ENCODE measurements around the gene ZNF341.

Gene ZNF341

GRCh38 chr20:33827634-33828325 lies 96.0 kb downstream of the ZNF341 start:
- DNase-seq: no peak

DNA sequence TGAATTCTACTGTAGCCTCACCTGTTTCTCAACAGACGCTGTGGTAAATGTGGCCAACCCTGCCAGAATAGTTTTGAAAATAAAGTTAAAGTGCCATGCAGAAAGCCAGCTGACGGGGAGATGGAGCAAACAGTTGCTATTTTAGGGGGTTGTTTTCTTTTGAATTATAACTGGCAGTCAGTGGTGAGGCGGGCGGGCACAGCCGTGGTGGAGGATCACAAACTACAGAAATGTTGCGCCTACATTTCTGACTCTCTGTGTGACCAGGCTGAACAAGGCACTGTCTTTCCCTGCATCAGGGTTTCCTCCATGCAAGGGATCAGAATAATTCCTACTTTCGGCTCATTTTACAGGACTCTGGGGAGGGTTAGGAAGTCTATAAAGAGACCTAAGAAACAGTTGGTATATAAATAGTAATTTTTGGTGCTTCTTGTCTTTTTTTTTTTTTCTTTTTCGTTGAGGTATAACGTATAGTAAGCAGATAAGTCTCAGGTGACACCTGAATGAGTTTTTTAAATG lies 96.6 kb downstream of the ZNF341 start:
- no peak for DNase-seq

DNA sequence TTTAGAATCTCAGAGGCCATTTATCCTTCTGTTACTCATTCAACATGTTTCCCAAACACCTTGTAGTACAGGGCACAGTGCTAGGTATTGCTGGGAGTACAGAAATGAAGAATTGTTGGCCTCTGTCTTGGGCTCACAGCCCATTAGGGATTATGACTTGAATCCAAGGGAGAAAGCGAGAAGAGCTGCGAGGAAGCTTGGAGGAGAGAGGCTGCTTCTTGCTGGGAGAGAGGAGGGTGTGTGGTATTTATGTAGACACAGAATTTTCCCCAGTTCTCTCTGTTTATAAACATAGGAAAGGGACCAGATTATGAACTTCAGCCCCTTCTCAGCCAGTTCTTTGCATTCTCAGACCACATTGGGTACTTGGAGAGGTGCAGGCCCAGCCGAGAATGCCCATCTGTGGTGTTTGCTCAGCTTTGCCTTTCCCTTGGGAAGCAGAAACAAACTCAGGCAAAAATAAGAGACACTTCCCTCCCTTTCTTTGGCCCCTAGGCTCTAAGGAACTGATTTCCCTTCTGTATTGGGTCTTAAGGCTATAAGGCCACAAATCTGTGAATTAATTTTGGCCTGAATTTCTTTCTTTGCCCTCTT lies 97.3 kb downstream of the ZNF341 start:
- no peak for DNase-seq

DNA sequence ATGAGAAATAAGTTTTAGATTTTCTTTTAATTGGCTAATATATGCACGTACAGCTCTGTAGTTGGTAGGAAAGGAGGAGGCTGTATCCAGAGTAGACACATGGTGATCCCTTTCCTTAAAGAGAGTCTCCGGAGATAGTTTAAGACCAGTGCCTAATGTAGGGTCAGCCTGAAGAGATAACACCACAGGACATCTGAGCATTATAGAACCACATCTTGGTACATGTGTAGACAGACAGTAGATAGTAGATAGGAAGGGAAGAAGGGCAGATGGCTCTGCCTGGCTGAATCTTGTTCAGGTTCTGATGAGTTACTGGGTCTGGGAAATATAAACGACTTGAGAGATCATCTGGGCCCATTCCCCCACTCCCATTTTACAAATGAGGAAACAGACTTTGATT lies 97.8 kb downstream of the ZNF341 start:
- DNase-seq: no peak

DNA sequence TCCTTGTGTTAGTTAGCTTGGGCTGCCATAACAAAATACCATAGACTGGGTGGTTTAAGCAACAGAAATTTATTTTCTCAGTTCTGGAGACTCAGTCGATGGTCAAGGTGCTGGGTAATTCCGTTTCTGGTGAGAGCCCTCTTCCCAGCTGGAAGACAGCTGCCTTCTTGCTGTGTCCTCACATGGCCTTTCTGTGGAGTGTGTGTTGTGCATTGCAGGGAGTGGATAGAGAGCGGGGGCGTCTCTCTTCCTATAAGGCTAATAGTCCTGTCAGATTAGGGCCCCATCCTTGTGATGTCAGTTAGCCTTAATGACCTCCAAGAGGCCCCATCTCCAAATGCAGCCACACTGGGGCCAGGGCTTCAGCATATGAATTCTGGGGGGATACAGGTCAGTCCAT lies 98.6 kb downstream of the ZNF341 start:
- no peak for DNase-seq

GRCh38 chr20:33832103-33832804 lies 100.5 kb downstream of the ZNF341 start:
- DNase-seq: no peak

- DNase-seq: no peak
These were observed 101.5 kb downstream of the ZNF341 start for GRCh38 chr20:33833333-33833732.

DNA sequence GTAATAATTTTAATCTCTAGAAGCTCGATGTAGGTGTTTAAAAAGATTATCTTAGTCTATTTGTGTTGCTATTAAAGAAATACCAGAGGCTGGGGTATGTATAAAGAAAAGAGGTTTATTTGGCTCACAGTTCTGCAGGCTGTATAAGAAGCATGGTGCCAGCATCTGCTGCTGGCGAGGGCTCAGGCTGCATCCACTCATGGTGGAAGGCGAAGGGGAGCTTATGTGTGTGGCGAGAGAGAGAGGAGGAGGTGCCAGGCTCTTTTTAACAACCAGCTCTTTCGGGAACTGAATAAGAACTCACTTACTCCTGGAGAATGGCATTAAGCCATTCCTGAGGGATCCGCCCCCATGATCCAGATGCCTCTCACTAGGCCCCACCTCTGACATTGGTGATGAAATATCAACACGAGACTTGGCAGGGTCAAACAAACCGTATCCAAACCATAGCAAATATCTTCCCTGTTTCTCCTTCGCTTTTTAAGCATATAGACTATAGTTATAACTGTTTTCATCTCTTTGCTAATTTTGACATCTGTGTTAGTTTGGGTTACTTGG lies 103.9 kb downstream of the ZNF341 start:
- DNase-seq: no peak

GRCh38 chr20:33836277-33836676 lies 104.5 kb downstream of the ZNF341 start:
- no peak for DNase-seq

- no peak for DNase-seq
These were observed 105.5 kb downstream of the ZNF341 start for GRCh38 chr20:33837096-33837830.

DNA sequence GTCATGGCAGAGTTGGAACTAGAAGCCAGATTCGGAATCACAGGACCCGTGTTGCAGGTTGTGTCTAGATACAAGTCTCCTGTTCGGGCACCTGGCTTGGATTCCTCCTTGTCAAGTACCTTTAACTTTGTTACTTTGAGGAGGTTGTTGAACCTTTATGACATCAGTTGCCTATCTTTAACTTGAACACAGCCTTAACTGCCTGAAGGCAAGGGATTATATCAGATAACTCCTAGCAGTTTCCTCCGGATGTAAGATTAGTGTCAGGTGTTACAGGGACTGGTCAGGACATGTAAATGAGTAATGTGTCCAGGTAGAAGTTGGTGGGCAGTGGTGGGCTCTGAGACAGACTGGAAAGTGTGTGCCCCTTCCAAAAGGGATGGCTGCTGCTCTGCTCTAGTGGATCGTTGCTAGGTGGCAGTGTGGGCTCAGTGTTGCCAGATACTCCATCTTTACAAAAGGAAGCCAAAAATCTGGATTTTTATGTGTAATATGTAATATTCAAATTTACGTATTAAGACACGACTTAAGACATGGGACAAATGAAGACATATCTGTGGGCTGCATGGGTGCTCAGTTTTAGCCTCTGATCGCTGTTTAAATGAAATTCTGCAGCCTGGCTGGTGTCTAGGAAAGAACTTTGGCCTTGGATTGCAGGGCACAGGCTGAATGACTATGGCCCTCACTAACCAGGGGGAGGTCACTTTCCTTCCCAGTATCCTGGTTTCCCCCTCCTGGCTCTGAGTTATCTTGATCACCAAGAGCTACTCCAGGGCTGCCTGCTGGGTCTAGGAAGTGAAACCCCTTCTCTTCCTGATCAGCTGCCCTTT lies 106.5 kb downstream of the ZNF341 start:
- DNase-seq: no peak

GRCh38 chr20:33839591-33839990 lies 107.8 kb downstream of the ZNF341 start:
- DNase-seq: no peak

- no peak for DNase-seq
These were observed 108.4 kb downstream of the ZNF341 start for GRCh38 chr20:33840160-33840559.

DNA sequence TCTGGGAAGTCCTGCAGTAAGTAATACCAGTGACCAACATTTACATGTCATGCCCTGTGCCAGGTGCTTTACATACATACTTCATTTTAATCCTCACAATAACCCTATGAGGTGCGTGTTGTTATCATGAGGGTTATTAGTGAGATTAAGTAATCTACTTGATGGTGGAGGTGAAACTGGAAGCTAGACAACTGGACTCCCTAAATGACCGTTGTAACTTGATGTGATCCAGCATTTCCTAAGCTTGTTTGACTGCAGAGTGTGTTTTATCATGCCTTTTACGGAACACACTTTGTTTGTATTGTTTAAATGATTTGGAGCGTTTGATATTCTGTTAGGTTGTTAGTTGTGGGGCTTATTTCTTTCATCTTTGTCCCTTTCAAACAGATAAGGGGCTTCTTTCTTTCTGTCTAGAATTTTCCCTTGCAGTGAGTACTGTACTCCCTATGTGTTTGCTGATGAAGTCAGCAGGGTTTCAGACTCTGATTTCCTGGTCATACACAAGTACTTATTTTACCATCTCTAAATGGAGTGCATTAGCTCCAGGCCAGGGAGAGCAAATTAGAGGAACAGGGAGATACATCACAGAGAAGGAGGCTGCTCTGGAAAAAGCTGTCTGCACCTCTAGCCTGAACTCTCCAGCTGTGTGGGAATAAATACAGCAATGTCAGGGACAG lies 109.1 kb downstream of the ZNF341 start:
- DNase-seq: no peak

DNA sequence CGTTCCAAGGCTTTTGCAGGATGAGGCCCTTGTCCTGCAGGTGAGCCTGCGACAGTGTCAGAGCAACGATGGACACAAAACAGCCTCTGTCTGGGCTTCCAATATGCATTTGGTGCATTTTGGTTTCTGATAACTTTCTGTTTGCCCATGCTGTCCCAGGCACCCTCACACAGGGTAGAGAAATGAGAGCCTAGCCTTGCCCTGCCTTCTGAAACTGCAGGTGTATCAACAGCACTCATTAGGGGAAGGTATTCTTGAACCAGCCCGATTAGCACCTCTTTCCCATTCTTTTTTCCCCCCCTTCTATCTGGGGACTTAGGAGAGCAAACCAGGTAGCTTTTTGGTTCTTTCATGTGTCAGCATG lies 109.6 kb downstream of the ZNF341 start:
- no peak for DNase-seq
